Lower lobe of right lung (tissue), 2 donors: ENCODE results near the gene PPTC7. TPM values are rescaled to one million over a fixed set of nuclear protein-coding genes. Genes with fewer than 3 reads are reported as not detected.

Source experiments
- ATAC-seq, 2 donors: fragments of 200-7000 bp; cut with Tn5 transposase; one replicate each; pipeline ENCODE4 v1.9.1; 2020 to 2022; ENCODE audit warnings: mild to moderate bottlenecking in 2 of 2, moderate library complexity in 2 of 2
- DNase-seq: peaks from one replicate; pipeline ENCODE4 v3.0.0-alpha.2; 2020
- H3K27ac ChIP-seq: fragments of 200-600 bp; one replicate; pipeline ENCODE4 v1.8.0; 2022
- H3K27me3 ChIP-seq: fragments of 200-600 bp; one replicate; pipeline ENCODE4 v1.8.0; 2022; ENCODE audit warnings: low read depth
- H3K36me3 ChIP-seq: fragments of 200-600 bp; one replicate; pipeline ENCODE4 v1.8.0; 2022; ENCODE audit warnings: mild to moderate bottlenecking
- H3K4me1 ChIP-seq: fragments of 200-600 bp; one replicate; pipeline ENCODE4 v1.8.0; 2022
- H3K4me3 ChIP-seq: fragments of 200-600 bp; one replicate; pipeline ENCODE4 v1.8.0; 2022; ENCODE audit warnings: mild to moderate bottlenecking
- H3K9me3 ChIP-seq: fragments of 200-600 bp; one replicate; pipeline ENCODE4 v1.8.0; 2022
- CTCF ChIP-seq: fragments of 200-600 bp; IDR thresholded peaks from one replicate; pipeline ENCODE4 v1.8.0; 2022; ENCODE audit warnings: antibody characterized with exemption, mild to moderate bottlenecking
- intact Hi-C: fragments of 100-400 bp; cut with DNase I; formaldehyde crosslinking; loops from one replicate; pipeline ENCODE4 v1.11.0; 2022
- total RNA-seq: library from RNA; stranded (reverse); fragmentation: NEBNext Ultra II Directional; extraction: Animal tissue kit (Norgen Biotek cat#: 25700); gene quantifications from one replicate; pipeline ENCODE4 v1.2.1, GENCODE V29; 2021
- donor health status: DM: no; HTN: yes; CAD: no; lungs with severe emphysema.

The PPTC7 gene
- total RNA-seq, 1 donor from 2014 or later, result 23.6 TPM

- Histone ChIP-seq H3K4me1 (no peaks in the 10 kb centered on the region), H3K4me3 (no peak overlapping the region), H3K27ac (no peak overlapping the region), H3K36me3 (no peaks in the 10 kb centered on the region), H3K9me3 (no peaks in the 10 kb centered on the region), H3K27me3 (no peaks in the 10 kb centered on the region)
- TF ChIP-seq CTCF, result no peak
- intact Hi-C loops, result no loop called here
- DNase-seq (no peak), ATAC-seq (no peak)
Observed at GRCh38 chr12:110516995-110517394, 66.1 kb downstream of the PPTC7 start.

- H3K36me3 ChIP-seq, result no peaks in the 10 kb centered on the region
- H3K4me1 ChIP-seq, result no peaks in the 10 kb centered on the region
- H3K9me3 ChIP-seq, result no peaks in the 10 kb centered on the region
- DNase-seq (no peak), ATAC-seq (no peak)
- intact Hi-C loops, result loop anchor here (5.0 kb wide), 1 partner anchor 88 kb away; no protein-coding TSS in a partner anchor
- H3K27me3 ChIP-seq, result no peaks in the 10 kb centered on the region
- no peak overlapping the region for H3K4me3 ChIP-seq
- H3K27ac ChIP-seq, result no peak overlapping the region
- no peak for TF ChIP-seq CTCF
Observed at GRCh38 chr12:110514363-110514762, 68.8 kb downstream of the PPTC7 start.

GRCh38 chr12:110513842-110514241 is 69.3 kb downstream of the PPTC7 start:
- TF ChIP-seq CTCF, result no peak
- intact Hi-C loops, result loop anchor here (5.0 kb wide), 1 partner anchor 88 kb away; no protein-coding TSS in a partner anchor

GRCh38 chr12:110508071-110508586 is 75.0 kb downstream of the PPTC7 start:
- no peaks in the 10 kb centered on the region for H3K4me1 ChIP-seq
- no peak for TF ChIP-seq CTCF
- H3K27me3 ChIP-seq, result no peaks in the 10 kb centered on the region
- H3K27ac ChIP-seq, result no peak overlapping the region
- DNase-seq (no peak), ATAC-seq (no peak)
- H3K9me3 ChIP-seq, result no peaks in the 10 kb centered on the region
- H3K4me3 ChIP-seq, result no peak overlapping the region
- H3K36me3 ChIP-seq, result no peaks in the 10 kb centered on the region
- intact Hi-C loops, result no loop called here

More at GRCh38 chr12:110513842-110514241, 69.3 kb downstream of the PPTC7 start:
- ATAC-seq, result no peak
- Histone ChIP-seq H3K4me1 (no peaks in the 10 kb centered on the region), H3K36me3 (no peaks in the 10 kb centered on the region), H3K27ac (no peak overlapping the region), H3K27me3 (no peaks in the 10 kb centered on the region), H3K4me3 (no peak overlapping the region), H3K9me3 (no peaks in the 10 kb centered on the region)
- no peak for DNase-seq

GRCh38 chr12:110505332-110505731 is 77.8 kb downstream of the PPTC7 start:
- no peak for ATAC-seq
- TF ChIP-seq CTCF, result no peak
- DNase-seq, result no peak

More at GRCh38 chr12:110505332-110505731, 77.8 kb downstream of the PPTC7 start:
- Histone ChIP-seq H3K27ac (no peak overlapping the region), H3K27me3 (no peaks in the 10 kb centered on the region), H3K9me3 (no peaks in the 10 kb centered on the region), H3K4me3 (no peak overlapping the region), H3K4me1 (peaks cover 15% of the 10 kb centered on the region), H3K36me3 (no peaks in the 10 kb centered on the region)
- intact Hi-C loops, result no loop called here
